Inflammatory macrophage (primary cell): Measurements from ENCODE around the gene ERFL.
"Not testable (repeated sequence)": the region's sequence is repeated elsewhere in the genome, so short reads cannot be mapped to it uniquely, and the experiment has no call there.

ENCODE experiments used
- DNase-seq, 2 donors: peaks; one replicate each; pipeline ENCODE4 v3.0.0-alpha.2; 2020 to 2022

Gene ERFL

GRCh38 chr19:41941410-41942202 lies 13.4 kb upstream of the ERFL start:
- no peak for DNase-seq

- DNase-seq: no peak
Measured at GRCh38 chr19:41940731-41941409, 12.6 kb upstream of the ERFL start.

DNA sequence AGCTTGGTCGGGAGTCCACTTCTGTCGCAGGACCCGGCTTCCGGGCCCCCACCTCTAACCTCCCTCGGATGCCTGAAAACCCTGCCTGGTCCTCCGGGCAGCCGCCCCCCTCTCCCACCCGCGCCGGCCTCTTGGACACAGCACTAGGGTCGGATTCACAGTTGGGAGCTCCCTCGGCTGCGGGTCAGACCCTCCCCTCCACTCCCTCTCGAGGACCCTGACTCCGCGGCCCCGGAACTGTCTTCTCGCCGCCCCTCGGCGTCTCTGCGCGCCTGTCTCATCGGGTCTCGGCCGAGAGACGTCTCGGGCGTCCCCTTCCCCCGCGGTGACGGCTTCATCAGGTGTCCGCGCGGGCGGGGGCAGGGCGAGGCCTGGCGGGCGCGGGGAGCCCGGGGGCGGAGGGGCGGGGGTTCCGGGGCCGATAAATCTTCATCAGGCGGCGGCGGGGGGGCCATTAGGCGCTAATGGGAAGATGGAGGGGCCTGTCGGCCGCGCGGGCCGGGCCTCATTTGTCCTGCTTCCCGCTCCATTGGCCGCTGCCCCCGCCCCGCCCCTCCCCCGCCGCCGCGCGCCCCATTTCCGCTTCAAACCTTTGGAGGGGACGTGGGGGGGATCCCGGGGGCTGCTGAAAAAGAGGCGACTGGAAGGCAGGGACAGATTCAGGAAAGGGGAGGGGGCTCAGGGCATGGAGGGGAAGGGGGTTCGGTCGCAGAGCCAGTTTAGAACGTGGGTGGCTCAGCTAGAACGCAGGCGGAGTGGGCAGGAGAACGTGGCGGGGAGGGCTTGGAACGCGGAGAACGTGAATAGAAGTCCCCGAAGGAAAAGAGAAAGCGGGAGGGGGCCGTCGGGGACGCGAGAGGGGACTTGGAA lies 11.8 kb upstream of the ERFL start:
- DNase-seq: peak in 1 of 2 donors; percentile 31

- not testable (repeated sequence) for DNase-seq
Measured at GRCh38 chr19:41939209-41939608, 11.0 kb upstream of the ERFL start.

DNA sequence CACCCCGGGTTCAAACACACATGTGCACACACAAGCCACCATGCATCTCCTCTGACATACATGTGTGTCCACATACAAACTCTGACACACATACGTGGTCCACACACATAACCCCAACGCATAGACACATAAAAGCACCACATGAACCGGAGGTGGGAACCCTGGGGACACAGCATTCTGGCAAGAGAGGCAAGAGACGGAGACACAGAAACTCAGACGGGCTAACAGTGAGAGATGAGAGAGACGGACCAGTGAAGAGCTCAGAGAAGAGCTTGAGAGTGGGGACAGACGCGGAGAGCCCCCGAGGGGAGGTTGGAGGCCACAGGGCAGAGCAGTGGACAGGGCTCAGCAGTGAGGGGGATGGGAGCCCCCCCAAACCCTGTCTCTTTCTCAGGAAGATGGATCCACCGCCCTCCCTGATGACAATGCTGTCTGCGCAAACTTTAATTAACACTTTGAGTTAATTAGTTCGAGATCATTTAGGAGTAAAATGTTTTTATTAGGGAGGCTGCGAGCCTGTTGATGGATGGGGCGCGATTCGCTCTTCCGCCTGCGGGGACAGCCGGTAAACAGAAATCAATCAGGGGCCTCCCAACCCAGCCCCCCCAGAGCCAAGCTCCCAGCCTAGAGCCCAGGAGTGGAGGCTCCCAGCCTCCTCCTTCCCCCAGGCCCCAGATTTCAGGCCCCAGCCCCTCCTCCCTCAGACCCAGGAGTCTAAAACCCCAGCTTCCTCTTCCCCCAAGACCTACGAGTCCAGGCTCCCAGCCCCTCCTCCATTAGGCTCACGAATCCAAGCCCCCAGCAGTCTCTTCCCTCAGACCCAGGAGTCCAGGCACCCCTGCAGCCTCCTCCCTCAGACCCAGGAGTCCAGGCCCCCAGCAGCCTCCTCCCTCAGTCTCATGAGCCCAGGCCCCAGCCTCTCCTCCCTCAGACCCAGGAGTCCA lies 9.5 kb upstream of the ERFL start:
- no peak for DNase-seq

DNA sequence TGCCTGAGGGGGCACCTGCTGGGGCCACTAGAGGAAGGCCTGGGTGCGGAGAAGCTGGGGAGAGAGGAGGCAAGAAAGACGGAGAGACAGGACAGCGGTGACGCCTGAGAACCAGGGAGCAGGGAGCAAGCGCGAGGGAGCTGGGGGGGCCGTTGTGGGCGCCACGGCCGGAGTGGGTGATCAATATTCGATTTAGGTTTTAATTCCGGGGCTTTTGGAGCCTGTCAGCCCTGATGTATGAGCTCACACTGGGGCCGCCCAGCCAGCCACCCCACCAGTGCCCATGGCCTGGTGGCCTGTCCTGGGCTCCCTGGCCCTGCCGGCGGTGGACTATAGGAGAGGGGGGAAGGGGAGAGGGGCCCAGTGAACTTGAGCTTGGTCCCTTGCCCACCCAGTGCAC lies 8.7 kb upstream of the ERFL start:
- DNase-seq: no peak

DNA sequence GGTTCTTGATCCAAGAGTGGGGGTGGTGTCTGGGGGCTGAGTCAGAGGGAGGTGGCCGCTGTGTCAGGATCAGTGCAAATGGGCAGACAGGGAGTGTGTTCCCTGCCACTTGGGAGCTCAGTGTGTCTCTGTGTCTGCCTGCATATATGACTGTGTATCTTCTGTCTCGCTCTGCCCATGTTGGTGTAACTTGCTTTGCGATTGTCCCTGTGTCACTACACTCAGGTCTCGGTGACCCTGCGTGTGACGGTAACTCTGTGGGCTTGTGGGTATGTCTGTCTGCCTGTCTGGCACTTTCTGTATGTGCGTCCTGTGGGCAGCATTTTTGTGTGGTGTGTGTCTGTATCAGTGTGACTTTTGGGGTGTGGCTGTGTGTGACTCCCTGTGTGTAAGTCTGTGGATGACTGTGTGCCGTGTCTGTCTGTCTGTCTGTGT lies 8.2 kb upstream of the ERFL start:
- no peak for DNase-seq

GRCh38 chr19:41935760-41936415 lies 7.6 kb upstream of the ERFL start:
- DNase-seq: no peak

DNA sequence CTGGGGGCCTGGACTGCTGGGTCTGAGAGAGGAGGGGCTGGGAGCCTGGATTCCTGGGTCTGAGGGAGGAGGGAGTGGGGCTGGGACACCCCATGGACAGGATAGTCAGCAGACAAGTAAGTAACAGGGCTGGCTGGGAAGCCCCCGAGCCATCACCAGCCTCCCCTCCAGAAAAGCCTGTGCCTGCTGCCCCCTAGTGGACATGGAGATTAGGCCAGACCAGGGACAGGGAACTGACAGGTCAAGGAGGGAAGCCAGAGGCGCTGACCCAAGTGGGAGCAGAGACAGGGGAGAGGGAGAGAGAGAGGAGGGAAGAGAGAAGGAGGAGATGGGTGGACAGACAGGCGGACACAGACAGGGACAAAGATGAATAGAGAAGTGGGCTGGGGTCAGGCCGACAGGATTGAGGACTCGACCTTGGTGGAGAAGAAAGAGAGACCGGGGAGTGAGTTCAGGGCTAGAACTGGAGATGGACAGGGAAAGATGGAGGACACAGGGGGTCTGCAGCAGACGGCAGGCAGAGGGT lies 6.7 kb upstream of the ERFL start:
- peak; percentile 63 to 64 for DNase-seq

DNA sequence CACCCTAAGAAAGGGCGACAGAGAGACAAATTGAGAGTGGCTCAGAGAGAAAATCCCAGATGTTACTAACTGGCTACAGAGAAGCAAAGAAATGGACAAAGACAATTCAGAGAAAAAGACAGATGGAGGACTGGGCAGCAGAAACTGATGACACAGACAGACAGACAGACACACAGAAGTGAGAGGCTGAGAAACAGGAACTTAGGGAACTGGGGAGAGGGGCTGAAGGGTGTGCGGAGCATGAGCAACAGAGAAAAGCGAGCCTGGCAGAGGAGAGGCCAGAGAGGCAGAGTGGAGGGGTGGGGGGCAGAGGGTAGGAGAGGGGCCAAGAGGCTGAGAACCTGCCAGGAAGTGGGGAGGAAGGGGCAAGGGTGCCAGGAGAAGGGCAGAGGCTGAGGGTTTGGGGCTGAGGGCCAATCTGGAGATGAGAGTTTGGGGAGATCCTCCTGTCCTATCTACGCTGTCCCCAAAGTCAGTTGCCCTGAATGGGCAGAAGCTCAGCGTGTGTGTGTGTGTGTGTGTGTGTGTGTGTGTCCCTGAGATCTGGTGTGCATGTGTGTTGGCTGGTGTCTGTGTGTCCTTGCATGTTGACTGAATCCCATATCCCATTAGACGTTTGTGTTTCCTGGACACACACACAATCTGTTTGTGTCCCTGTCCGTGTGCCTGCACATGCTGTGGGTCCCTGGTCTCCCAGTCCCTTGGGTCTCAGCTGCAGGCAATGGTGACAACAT lies 5.6 kb upstream of the ERFL start:
- no peak for DNase-seq

DNA sequence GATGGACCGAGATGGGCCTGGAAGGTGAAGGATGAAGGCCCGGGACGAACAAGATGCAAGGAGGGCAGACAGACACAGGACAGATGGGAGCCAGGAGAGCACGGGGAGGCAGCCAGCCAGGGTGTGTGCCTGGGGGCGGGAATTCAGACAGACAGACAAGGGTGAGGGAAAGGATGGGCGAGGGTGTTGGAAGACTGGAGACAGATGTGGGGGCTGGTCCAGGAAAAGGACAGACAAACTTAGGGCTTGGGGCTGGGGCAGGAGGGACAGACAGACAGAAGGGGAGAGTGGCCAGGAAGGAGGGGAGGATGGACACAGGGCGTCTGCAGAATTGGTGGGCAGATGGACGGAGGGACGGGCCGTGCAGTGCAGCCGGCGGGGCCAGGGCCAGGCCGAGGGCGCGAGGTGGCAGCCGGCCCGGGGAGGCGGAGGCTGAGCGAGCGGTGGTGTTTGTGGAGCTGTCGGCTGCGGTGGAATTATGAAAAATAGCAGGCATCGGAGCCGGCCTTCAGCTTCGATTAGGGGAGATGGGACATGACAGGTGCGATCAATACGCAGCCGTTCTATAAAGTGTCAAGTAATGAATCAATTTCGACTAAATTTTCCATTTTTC lies 4.6 kb upstream of the ERFL start:
- DNase-seq: no peak

DNA sequence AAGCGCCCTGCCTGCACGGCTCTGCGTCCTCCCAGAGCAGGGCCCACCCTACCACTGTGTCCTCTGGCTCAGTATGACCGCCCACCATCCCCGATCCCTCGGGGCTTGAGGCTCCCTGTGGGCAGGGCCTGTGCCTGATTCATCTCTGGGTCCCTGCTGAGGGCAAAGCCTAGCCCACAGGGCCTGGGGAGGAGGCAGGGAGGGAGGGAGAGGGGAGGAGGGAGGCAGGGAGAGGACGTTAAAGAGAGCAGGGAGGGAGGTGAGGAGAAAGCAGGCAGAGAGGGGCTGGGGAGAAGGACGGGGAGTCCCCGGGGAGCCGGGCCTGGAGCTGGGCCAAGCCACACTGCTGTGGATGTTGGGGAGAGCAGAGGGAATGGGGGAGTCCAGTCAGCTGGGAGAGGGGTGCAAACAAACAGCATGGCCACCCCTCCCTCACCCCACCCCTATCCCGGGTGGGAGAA lies 4.0 kb upstream of the ERFL start:
- no peak for DNase-seq

DNA sequence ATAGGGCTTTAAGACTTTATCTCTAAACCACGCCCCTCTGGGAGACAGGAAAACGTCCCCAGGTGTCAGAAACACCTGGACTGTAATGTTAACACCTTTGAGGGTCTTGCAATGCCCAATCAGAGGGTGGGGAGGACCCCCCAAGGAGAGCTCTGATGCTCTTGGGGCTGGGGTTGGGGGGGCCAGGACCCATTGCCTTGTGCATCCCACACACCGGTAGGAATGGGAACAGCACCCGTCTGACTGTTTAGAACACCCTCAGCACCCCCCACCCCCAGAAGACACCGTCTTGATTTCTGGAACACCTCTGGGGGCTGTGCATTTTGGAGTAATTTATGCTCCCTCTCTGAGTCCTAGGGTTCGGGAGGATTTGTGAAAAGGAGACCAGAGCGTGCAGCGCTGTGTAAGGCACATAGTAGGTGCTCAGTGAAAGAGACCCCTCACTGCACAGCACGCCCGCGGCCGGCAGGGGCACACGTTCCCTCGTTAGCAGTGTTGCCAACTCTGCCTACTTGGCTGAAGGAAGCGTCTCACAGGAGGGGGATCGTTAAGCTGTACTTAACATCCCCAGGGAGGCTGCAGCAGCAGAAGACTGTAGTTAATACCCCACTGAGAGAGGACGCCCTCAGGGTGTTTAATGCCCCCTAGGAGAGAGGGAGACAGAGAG lies 2.8 kb upstream of the ERFL start:
- DNase-seq: no peak

DNA sequence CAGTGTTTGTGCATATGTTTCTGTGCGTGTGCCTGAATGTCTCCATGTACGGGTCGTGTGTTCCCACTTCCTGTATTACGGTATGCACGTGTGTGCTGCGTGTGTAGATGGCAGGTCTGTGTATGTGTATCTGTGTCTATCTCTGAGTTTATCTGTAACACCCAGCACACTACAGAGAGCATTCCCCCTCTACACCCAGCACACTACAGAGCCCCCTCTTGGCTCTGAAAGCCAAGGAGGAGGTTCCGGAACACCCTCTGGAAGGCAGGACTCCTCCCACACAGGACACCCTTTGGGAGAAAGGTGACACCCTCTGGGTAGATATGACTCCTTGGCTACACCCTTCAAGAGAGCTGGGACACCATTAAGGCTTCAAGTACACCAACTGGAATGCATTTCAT lies 2.1 kb upstream of the ERFL start:
- no peak for DNase-seq

GRCh38 chr19:41929536-41930071 lies 1.4 kb upstream of the ERFL start:
- no peak for DNase-seq

DNA sequence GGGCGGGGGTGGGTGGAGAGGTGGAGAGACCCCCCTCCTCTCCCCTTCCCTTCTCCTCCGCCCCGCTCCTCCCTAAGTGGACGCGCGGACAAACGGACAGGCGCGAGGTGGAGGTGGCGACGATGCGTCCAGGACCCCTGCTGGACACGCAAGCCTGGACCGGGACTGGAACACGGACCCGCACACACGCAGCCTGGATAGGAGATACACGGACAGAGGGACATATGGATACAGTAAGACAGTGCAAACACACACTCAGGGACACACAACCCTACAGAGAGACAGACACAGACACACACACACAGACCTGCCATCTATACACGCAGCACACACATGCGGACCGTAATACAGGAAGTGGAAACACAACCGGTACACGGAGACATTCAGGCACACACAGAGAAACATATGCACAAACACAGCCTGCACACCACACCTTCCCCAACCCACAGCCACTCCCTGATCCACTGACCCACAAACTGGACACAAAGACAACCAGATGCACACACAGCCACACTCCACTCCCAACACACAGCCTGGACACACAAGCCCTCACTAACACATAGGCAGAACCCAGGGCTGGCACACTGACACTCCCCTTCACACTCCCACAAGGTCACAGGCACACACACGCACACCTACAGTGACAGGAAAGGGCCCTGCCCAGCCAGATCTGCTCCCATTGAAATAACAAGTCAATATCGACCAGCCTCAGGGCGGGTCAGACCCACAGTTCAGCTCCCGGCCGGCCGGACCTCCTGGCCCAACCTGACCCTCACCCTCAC lies 696 bp upstream of the ERFL start:
- DNase-seq: no peak

DNA sequence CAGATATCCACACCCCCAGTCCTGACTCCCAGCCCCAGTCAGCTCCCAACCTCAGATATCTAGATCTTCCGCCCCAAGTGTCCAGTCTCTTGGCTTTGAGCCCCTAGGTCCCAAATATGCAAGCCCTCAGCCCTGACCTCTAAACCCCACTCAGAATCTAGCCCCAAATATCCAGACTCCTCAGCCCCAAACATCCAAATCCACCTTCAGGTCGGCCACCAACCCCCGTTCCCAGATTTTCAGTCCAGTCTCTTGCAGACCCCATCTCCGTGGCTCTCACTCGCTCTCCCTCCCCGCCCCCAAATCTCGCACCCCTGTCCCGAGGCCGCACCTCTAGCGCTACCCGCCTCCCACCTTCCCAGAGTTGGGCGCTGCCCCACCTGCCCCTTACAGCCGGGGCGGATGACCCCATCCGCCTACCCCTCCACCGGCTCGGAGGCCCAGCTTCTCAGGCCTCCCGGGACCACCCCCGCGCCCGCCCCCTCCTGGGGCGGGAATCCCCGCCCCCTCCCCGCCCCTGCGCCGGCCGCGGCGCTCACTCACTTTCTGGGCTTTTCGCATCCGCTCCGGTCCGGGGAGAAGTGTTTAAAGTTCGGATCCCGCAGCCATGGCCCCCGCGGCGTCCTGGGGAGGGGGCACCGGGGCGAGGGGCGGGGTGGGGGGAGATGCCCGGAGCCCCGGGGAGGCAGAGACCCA lies 604 bp downstream of the ERFL start:
- no peak for DNase-seq
